Keratinocyte (primary cell): ENCODE measurements around the gene MCUB. TPM values are rescaled to one million over a fixed set of nuclear protein-coding genes. Genes with fewer than 3 reads are reported as not detected.

Experiments
- DNase-seq: peaks from one replicate; pipeline ENCODE4 v3.0.0-alpha.2; 2011; ENCODE audit warnings: low read depth, missing footprints, low spot score
- FAIRE-seq: peaks from 2 replicates; lab custom pipeline; 2011; peaks lifted over from hg19 to GRCh38; lab: Jason Lieb, UNC
- H2AFZ ChIP-seq: 2 replicates; pipeline ENCODE4 v1.6.0; 2012; ENCODE audit warnings: low read length, control low read depth, inconsistent platforms; ENCODE audit not compliant: control insufficient read depth
- H3K27ac ChIP-seq: 2 replicates; pipeline ENCODE4 v1.5.1; 2011; ENCODE audit warnings: low read length; ENCODE audit not compliant: control insufficient read depth, insufficient read depth
- H3K27me3 ChIP-seq: 3 replicates; pipeline ENCODE4 v1.6.0; 2011; ENCODE audit warnings: low read length; ENCODE audit not compliant: control insufficient read depth, insufficient read depth; ENCODE audit errors: extremely low read depth
- H3K36me3 ChIP-seq, 2 experiments: 2 replicates in 1 of 2; 3 replicates in 1 of 2; pipeline ENCODE4 v1.5.1; 2011; ENCODE audit warnings: low read length in 2 of 2, mild to moderate bottlenecking in 1 of 2; ENCODE audit not compliant: control insufficient read depth in 2 of 2, insufficient read depth in 2 of 2; ENCODE audit errors: extremely low read depth in 1 of 2
- H3K4me1 ChIP-seq: 3 replicates; pipeline ENCODE4 v1.5.1; 2011; ENCODE audit warnings: low read length; ENCODE audit not compliant: control insufficient read depth, insufficient read depth; ENCODE audit errors: extremely low read depth
- H3K4me2 ChIP-seq: 3 replicates; pipeline ENCODE4 v1.6.0; 2011; ENCODE audit warnings: low read depth, low read length; ENCODE audit not compliant: control insufficient read depth, insufficient read depth; ENCODE audit errors: extremely low read depth
- H3K4me3 ChIP-seq, 3 experiments: fragments of 200-600 bp in 1 of 3; sonication (generic) in 1 of 3; 2 replicates in 2 of 3; 3 replicates in 1 of 3; pipeline ENCODE4 v1.5.1; 2011 to 2016; ENCODE audit warnings: low read length in 3 of 3, mild to moderate bottlenecking in 3 of 3, control low read depth in 2 of 3, inconsistent platforms in 1 of 3, low read depth in 1 of 3, mixed read lengths in 1 of 3, mixed run types in 1 of 3, moderate library complexity in 1 of 3; ENCODE audit not compliant: control insufficient read depth in 2 of 3, insufficient read depth in 2 of 3; ENCODE audit errors: extremely low read depth in 1 of 3
- H3K79me2 ChIP-seq: 2 replicates; pipeline ENCODE4 v1.6.0; 2012; ENCODE audit warnings: low read length; ENCODE audit not compliant: control insufficient read depth, insufficient read depth
- H3K9ac ChIP-seq: 3 replicates; pipeline ENCODE4 v1.6.0; 2011; ENCODE audit warnings: low read length; ENCODE audit not compliant: control insufficient read depth, insufficient read depth; ENCODE audit errors: extremely low read depth
- H3K9me1 ChIP-seq: 3 replicates; pipeline ENCODE4 v1.6.0; 2011; ENCODE audit warnings: low read length; ENCODE audit not compliant: control insufficient read depth, insufficient read depth; ENCODE audit errors: extremely low read depth
- H3K9me3 ChIP-seq: 2 replicates; pipeline ENCODE4 v1.5.1; 2012; ENCODE audit warnings: low read depth, low read length; ENCODE audit not compliant: control insufficient read depth
- H4K20me1 ChIP-seq: 3 replicates; pipeline ENCODE4 v1.6.0; 2011; ENCODE audit warnings: low read length; ENCODE audit not compliant: control insufficient read depth, insufficient read depth; ENCODE audit errors: extremely low read depth
- EZH2 ChIP-seq: IDR thresholded peaks from one replicate; pipeline ENCODE4 v1.6.1; 2012; ENCODE audit warnings: inconsistent platforms, mild to moderate bottlenecking, low read length, moderate library complexity
- dilution Hi-C: fragments of 300-500 bp; cut with MboI; formaldehyde crosslinking; loops from one replicate; pipeline ENCODE4 v1.7.0; 2020; ENCODE audit warnings: low sequenced_read_pairs; ENCODE audit not compliant: extremely low pct_ligation_motif_present
- polyA plus RNA-seq, 5 experiments: library from polyadenylated mRNA; depleted of rRNA in 3 of 5; stranded (reverse) in 3 of 5; stranded (forward) in 1 of 5; unstranded in 1 of 5; fragments of >200 nt; gene quantifications; 1 replicate in 1 of 5; 2 replicates in 3 of 5; 3 replicates in 1 of 5; pipeline versions ENCODE4 v1.2.1 to v1.2.3, GENCODE V29; 2011 to 2012; ENCODE audit warnings: missing spikeins in 2 of 5, low read depth in 1 of 5, low replicate concordance in 1 of 5
- TF ChIP-seq, protein P1 (sequence below), 3 experiments: IDR thresholded peaks in 1 of 3; conservative IDR thresholded peaks in 1 of 3; optimal IDR thresholded peaks in 1 of 3; 2 replicates in 2 of 3; 3 replicates in 1 of 3; pipeline versions ENCODE3 to v1.5.1; 2011; ENCODE audit warnings: low read length in 3 of 3, mild to moderate bottlenecking in 3 of 3, moderate library complexity in 2 of 3, control low read depth in 1 of 3, inconsistent platforms in 1 of 3; ENCODE audit not compliant: insufficient read depth in 2 of 3; ENCODE audit errors: extremely low read depth in 1 of 3

The MCUB gene
- polyA plus RNA-seq, 1 donor (not counting 4 experiments of a cell fraction or from before 2014, with no cell fraction given): 20.3 TPM

DNA sequence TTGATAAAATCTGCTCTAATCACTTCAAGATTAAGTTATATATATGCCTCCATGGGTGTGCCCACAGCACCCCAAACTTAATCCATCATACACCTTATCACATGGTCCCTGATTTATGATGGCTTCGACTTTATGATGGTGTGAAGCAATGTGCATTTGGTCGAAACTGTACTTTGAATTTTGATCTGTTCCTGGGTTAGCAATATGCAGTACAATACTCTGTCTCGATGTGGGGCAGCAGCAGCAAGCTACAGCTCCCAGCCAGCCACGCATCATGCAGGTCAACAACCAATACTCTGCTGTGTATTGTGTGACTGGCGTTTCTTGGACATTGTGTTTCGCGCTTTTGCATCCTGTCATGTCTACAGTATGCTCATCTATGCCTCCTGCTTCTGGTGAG, 62.6 kb downstream of the MCUB start:
- Histone ChIP-seq H3K4me1 (no peaks in the 10 kb centered on the region), H3K4me3 (no peak overlapping the region), H3K9me3 (no peaks in the 10 kb centered on the region), H3K9ac (no peak overlapping the region), H3K27me3 (no peaks in the 10 kb centered on the region), H3K27ac (no peak overlapping the region), H3K79me2 (no peaks in the 10 kb centered on the region), H2AFZ (no peak overlapping the region), H3K9me1 (no peaks in the 10 kb centered on the region), H3K4me2 (no peak overlapping the region), H3K36me3 (no peaks in the 10 kb centered on the region), H4K20me1 (no peaks in the 10 kb centered on the region)
- dilution Hi-C loops: no loop called here
- FAIRE-seq (peak; percentile 53), DNase-seq (no peak)
- no peak for TF ChIP-seq EZH2
- TF ChIP-seq, protein P1, sequence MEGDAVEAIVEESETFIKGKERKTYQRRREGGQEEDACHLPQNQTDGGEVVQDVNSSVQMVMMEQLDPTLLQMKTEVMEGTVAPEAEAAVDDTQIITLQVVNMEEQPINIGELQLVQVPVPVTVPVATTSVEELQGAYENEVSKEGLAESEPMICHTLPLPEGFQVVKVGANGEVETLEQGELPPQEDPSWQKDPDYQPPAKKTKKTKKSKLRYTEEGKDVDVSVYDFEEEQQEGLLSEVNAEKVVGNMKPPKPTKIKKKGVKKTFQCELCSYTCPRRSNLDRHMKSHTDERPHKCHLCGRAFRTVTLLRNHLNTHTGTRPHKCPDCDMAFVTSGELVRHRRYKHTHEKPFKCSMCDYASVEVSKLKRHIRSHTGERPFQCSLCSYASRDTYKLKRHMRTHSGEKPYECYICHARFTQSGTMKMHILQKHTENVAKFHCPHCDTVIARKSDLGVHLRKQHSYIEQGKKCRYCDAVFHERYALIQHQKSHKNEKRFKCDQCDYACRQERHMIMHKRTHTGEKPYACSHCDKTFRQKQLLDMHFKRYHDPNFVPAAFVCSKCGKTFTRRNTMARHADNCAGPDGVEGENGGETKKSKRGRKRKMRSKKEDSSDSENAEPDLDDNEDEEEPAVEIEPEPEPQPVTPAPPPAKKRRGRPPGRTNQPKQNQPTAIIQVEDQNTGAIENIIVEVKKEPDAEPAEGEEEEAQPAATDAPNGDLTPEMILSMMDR (optimal IDR thresholded peaks at IDR 0.05 in 1 of 3, IDR thresholded peaks at IDR 0.05 in 1 of 3, conservative IDR thresholded peaks at IDR 0.05 in 1 of 3; ENCODE audit: extremely low read depth in 1 of 3, insufficient read depth in 2 of 3, low read length in 3 of 3): no peak

DNA sequence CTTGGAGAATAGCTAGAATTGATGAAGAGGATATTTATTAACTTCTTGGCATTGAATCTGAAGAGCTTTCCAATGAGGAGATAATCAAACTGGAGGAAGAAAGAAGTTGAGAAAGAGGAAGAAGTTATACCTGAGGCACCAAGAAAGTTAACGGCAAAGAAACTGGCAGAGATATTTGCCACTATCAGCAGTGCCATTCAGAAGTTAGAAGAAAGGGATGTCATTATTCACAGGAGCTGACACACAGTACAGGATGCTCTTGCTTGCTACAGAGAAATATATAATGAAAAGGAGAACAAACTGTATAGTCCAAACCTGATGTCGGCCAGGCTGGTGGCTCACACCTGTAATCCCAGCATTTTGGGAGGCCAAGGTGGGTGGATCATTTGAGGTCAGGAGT, 64.5 kb downstream of the MCUB start:
- Histone ChIP-seq H3K4me2 (no peak overlapping the region), H3K79me2 (no peaks in the 10 kb centered on the region), H3K9ac (no peak overlapping the region), H3K27ac (no peak overlapping the region), H4K20me1 (no peaks in the 10 kb centered on the region), H3K36me3 (no peaks in the 10 kb centered on the region), H3K4me1 (no peaks in the 10 kb centered on the region), H3K9me3 (no peaks in the 10 kb centered on the region), H2AFZ (no peak overlapping the region), H3K27me3 (no peaks in the 10 kb centered on the region), H3K4me3 (no peak overlapping the region), H3K9me1 (no peaks in the 10 kb centered on the region)
- FAIRE-seq (peak; percentile 99), DNase-seq (no peak)
- no peak for TF ChIP-seq EZH2
- TF ChIP-seq, protein P1 (optimal IDR thresholded peaks at IDR 0.05 in 1 of 3, IDR thresholded peaks at IDR 0.05 in 1 of 3, conservative IDR thresholded peaks at IDR 0.05 in 1 of 3; ENCODE audit: extremely low read depth in 1 of 3, insufficient read depth in 2 of 3, low read length in 3 of 3): no peak
- dilution Hi-C loops: no loop called here
